Measurements from ENCODE around the gene LDLRAD4.

Gene LDLRAD4

DNA sequence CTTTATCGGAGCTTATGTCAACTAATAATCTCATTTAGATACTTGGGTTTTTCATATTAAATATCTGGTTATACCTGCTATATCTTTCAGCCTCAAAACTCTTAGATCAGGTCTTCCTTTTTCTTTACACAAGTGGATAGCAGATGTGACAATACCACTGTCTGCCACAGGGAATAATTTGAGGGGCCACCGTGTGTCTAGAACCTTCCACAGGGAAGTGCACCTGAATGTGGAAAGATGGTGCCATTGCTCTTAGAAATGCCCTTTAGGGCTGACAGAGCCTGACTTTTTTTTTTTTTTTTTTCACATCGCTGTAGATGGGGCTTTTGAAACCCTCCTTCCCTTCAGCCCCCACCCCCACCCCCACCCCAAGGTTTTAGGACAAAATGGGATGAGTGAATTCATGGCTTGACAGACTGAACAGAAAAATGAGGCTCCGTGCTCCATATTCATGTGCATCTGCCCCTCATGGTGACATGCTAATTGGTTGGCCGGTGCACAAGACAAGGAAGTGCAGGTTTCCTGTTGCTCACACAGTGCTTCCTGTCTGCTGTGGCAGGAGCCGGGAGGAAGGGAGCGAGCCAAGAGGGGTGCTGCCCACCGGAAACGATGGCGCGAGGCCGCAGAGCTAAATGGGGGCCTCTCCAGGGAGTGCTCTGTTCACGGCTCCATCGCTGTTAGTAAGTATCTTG lies 246.0 kb downstream of the LDLRAD4 start:
- peak overlapping the region; percentile 48 to 55 for H3K4me3 ChIP-seq (ENCODE audit: low read depth in 1 of 2, low read length in 2 of 2)
- no peaks in the 10 kb centered on the region for H3K27me3 ChIP-seq (ENCODE audit: control insufficient read depth in 1 of 2, insufficient read depth in 2 of 2, low read length in 2 of 2)
- no peaks in the 10 kb centered on the region for H3K9me3 ChIP-seq (ENCODE audit: control insufficient read depth in 1 of 2, low read length in 2 of 2)
- H3K36me3 ChIP-seq (ENCODE audit: control insufficient read depth in 1 of 2, insufficient read depth in 2 of 2, low read length in 2 of 2), result no peaks in the 10 kb centered on the region
- H3K9ac ChIP-seq (ENCODE audit: low read depth in 1 of 2, low read length in 2 of 2), result no peak overlapping the region
- H3K27ac ChIP-seq (ENCODE audit: low read depth, low read length), result no peak overlapping the region
- no peaks in the 10 kb centered on the region for H3K4me1 ChIP-seq (ENCODE audit: control insufficient read depth in 1 of 2, insufficient read depth in 2 of 2, low read length in 2 of 2)

DNA sequence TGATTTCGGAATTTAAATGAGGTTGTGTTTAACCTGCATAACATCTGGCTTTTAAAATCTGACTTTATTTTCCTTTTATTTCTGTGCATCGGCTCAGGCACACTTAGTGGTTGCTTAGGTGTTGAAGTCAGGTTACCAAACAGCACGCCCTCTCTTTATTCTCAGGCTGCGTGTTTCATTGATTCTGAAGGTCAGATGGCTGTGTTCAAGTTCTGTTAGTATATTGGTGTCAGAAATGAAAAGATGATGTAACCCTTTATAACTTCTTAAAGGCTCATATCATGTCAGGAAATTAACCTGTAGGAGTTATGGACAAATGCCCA lies 246.5 kb downstream of the LDLRAD4 start:
- Histone ChIP-seq H3K9ac (ENCODE audit: low read depth in 1 of 2, low read length in 2 of 2) (no peak overlapping the region), H3K27me3 (ENCODE audit: control insufficient read depth in 1 of 2, insufficient read depth in 2 of 2, low read length in 2 of 2) (no peaks in the 10 kb centered on the region), H3K4me3 (ENCODE audit: low read depth in 1 of 2, low read length in 2 of 2) (peak overlapping the region; percentile 48 to 55), H3K27ac (ENCODE audit: low read depth, low read length) (no peak overlapping the region), H3K4me1 (ENCODE audit: control insufficient read depth in 1 of 2, insufficient read depth in 2 of 2, low read length in 2 of 2) (no peaks in the 10 kb centered on the region), H3K36me3 (ENCODE audit: control insufficient read depth in 1 of 2, insufficient read depth in 2 of 2, low read length in 2 of 2) (no peaks in the 10 kb centered on the region), H3K9me3 (ENCODE audit: control insufficient read depth in 1 of 2, low read length in 2 of 2) (no peaks in the 10 kb centered on the region)

GRCh38 chr18:13465476-13465875 lies 246.9 kb downstream of the LDLRAD4 start:
- H3K4me3 ChIP-seq (ENCODE audit: low read depth in 1 of 2, low read length in 2 of 2), result peak overlapping the region; percentile 16 to 48
- no peaks in the 10 kb centered on the region for H3K36me3 ChIP-seq (ENCODE audit: control insufficient read depth in 1 of 2, insufficient read depth in 2 of 2, low read length in 2 of 2)
- no peak overlapping the region for H3K27ac ChIP-seq (ENCODE audit: low read depth, low read length)
- H3K27me3 ChIP-seq (ENCODE audit: control insufficient read depth in 1 of 2, insufficient read depth in 2 of 2, low read length in 2 of 2), result no peaks in the 10 kb centered on the region
- H3K9ac ChIP-seq (ENCODE audit: low read depth in 1 of 2, low read length in 2 of 2), result no peak overlapping the region
- H3K4me1 ChIP-seq (ENCODE audit: control insufficient read depth in 1 of 2, insufficient read depth in 2 of 2, low read length in 2 of 2), result peaks cover 0 to 3% of the 10 kb centered on the region in 2 donors
- no peaks in the 10 kb centered on the region for H3K9me3 ChIP-seq (ENCODE audit: control insufficient read depth in 1 of 2, low read length in 2 of 2)

DNA sequence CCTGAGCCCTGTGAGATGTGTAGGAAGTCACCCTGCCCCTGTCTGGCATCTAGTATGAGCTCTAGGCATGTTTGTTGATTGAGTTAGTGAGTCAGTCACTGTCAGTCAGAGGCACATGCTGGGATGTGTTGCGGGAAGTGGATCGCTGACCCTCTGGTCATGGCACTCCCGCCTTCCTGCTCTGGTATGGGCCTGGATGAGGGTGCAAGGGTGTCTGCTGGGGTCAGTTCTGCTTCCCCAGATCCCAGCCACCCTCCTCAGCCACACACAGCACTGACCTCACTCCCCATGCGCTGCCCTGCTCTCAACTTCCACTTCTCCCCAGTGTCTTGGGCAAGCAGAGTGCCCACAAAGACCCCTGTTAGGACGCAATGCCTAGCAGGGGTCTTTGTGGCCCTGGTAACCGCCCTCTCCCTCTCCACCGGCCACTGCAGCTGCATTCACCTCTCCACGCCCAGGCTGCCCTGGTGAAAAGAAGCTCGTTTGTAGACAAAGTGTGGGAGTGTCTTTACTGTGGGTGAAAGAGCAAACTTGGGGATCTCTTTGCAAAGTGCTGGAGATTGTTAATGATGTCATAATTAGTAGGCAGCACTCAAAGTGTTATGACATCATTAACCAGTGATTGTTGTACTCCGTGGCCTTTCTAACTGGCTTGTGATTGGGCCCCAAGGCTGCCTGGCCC lies 252.1 kb downstream of the LDLRAD4 start:
- H3K27ac ChIP-seq (ENCODE audit: low read depth, low read length), result no peak overlapping the region
- H3K4me1 ChIP-seq (ENCODE audit: control insufficient read depth in 1 of 2, insufficient read depth in 2 of 2, low read length in 2 of 2), result peaks cover 3 to 7% of the 10 kb centered on the region in 2 donors
- no peaks in the 10 kb centered on the region for H3K27me3 ChIP-seq (ENCODE audit: control insufficient read depth in 1 of 2, insufficient read depth in 2 of 2, low read length in 2 of 2)
- no peak overlapping the region for H3K4me3 ChIP-seq (ENCODE audit: low read depth in 1 of 2, low read length in 2 of 2)
- no peaks in the 10 kb centered on the region for H3K9me3 ChIP-seq (ENCODE audit: control insufficient read depth in 1 of 2, low read length in 2 of 2)
- H3K36me3 ChIP-seq (ENCODE audit: control insufficient read depth in 1 of 2, insufficient read depth in 2 of 2, low read length in 2 of 2), result peaks cover 0 to 4% of the 10 kb centered on the region in 2 donors
- H3K9ac ChIP-seq (ENCODE audit: low read depth in 1 of 2, low read length in 2 of 2), result no peak overlapping the region

DNA sequence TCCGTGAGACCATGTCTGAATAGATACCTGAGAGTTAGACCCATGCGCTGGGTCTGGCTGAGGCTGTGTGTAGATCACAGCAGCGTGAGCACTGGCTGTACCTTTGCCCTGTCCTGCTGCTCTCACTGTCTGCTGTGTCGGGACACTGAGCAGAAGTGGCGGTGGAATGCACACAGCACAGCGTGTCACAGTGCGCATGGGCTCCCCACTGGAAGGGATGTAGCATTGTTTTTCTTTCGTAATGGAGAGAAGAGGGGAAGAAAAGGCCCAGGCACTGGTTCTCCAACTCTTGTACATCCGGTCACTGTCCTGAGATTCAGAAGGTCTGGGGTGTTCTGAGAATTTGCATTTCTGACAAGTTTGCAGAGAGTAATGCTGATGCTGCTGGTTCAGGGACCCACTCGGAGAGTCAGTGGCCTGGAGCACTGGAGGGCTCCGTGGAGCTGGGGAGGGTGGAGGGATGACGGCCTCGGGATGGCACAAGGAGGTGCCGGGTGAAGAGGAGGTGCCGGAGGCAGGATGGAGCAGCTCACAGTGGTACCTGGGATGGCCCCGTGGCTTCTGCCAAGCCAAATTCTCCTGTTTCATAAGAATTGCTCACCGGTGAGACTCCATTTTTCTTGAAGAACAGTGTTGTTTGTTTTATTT lies 252.8 kb downstream of the LDLRAD4 start:
- Histone ChIP-seq H3K27ac (ENCODE audit: low read depth, low read length) (no peak overlapping the region), H3K9ac (ENCODE audit: low read depth in 1 of 2, low read length in 2 of 2) (no peak overlapping the region), H3K9me3 (ENCODE audit: control insufficient read depth in 1 of 2, low read length in 2 of 2) (no peaks in the 10 kb centered on the region), H3K4me1 (ENCODE audit: control insufficient read depth in 1 of 2, insufficient read depth in 2 of 2, low read length in 2 of 2) (peaks cover 3 to 7% of the 10 kb centered on the region in 2 donors), H3K27me3 (ENCODE audit: control insufficient read depth in 1 of 2, insufficient read depth in 2 of 2, low read length in 2 of 2) (no peaks in the 10 kb centered on the region), H3K4me3 (ENCODE audit: low read depth in 1 of 2, low read length in 2 of 2) (no peak overlapping the region), H3K36me3 (ENCODE audit: control insufficient read depth in 1 of 2, insufficient read depth in 2 of 2, low read length in 2 of 2) (peaks cover 0 to 4% of the 10 kb centered on the region in 2 donors)

DNA sequence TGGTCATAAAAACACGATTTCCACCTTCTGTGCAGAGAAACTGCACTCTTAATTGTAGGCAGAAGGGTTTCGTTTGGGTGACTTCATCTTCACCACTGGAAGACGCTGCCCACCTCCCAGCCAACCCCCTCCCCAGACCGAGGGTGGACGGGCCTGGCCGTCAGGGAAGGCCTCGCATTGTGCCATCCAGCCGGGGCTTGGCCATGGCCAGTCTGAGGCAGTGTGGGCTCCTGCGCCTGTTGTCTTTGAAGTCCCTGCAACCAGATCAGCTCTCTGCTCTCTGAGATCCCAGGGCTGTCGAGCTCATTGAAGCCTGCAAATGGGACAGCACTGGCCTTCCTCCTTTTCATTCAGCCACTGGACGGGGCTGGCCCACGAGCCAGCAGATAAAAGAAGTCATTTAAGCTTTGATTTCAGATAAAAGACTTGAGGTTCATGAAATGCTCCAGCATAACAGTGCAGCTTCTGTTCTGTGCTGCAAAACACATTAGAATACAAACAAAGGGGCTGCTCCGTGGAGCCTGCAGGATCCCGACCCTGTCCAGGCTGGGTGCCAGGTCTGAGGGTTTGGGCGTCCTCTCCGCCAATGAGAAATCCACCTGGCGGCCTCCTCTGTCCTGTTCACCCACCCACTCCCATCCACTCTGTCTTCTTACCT lies 253.5 kb downstream of the LDLRAD4 start:
- Histone ChIP-seq H3K9me3 (ENCODE audit: control insufficient read depth in 1 of 2, low read length in 2 of 2) (no peaks in the 10 kb centered on the region), H3K4me1 (ENCODE audit: control insufficient read depth in 1 of 2, insufficient read depth in 2 of 2, low read length in 2 of 2) (peaks cover 3 to 7% of the 10 kb centered on the region in 2 donors), H3K4me3 (ENCODE audit: low read depth in 1 of 2, low read length in 2 of 2) (no peak overlapping the region), H3K36me3 (ENCODE audit: control insufficient read depth in 1 of 2, insufficient read depth in 2 of 2, low read length in 2 of 2) (peaks cover 0 to 4% of the 10 kb centered on the region in 2 donors), H3K27me3 (ENCODE audit: control insufficient read depth in 1 of 2, insufficient read depth in 2 of 2, low read length in 2 of 2) (no peaks in the 10 kb centered on the region), H3K9ac (ENCODE audit: low read depth in 1 of 2, low read length in 2 of 2) (no peak overlapping the region), H3K27ac (ENCODE audit: low read depth, low read length) (no peak overlapping the region)

DNA sequence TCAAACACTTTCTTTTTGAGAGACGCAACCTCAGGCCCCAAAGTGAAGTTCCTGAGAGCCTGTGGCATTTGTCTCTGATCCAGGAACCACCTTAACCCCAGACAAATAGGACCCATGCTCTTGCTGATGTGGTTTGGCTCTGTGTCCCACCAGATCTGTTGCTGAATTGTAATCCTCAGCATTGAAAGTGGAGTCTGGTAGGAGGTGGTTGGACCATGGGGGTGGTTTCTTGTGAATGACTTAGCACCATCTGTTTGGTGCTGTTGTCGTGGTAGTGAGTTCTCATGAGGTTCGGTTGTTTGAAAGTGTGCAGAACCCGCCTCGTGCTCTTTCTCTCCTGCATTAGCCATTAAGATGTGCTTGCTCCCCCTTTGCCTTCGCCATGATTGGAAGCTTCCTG lies 255.2 kb downstream of the LDLRAD4 start:
- Histone ChIP-seq H3K9ac (ENCODE audit: low read depth in 1 of 2, low read length in 2 of 2) (no peak overlapping the region), H3K4me1 (ENCODE audit: control insufficient read depth in 1 of 2, insufficient read depth in 2 of 2, low read length in 2 of 2) (peaks cover 3 to 7% of the 10 kb centered on the region in 2 donors), H3K36me3 (ENCODE audit: control insufficient read depth in 1 of 2, insufficient read depth in 2 of 2, low read length in 2 of 2) (peaks cover 0 to 4% of the 10 kb centered on the region in 2 donors), H3K9me3 (ENCODE audit: control insufficient read depth in 1 of 2, low read length in 2 of 2) (no peaks in the 10 kb centered on the region), H3K27me3 (ENCODE audit: control insufficient read depth in 1 of 2, insufficient read depth in 2 of 2, low read length in 2 of 2) (no peaks in the 10 kb centered on the region), H3K27ac (ENCODE audit: low read depth, low read length) (no peak overlapping the region), H3K4me3 (ENCODE audit: low read depth in 1 of 2, low read length in 2 of 2) (no peak overlapping the region)

GRCh38 chr18:13474336-13474735 lies 255.8 kb downstream of the LDLRAD4 start:
- Histone ChIP-seq H3K9ac (ENCODE audit: low read depth in 1 of 2, low read length in 2 of 2) (no peak overlapping the region), H3K4me3 (ENCODE audit: low read depth in 1 of 2, low read length in 2 of 2) (no peak overlapping the region), H3K36me3 (ENCODE audit: control insufficient read depth in 1 of 2, insufficient read depth in 2 of 2, low read length in 2 of 2) (peaks cover 0 to 4% of the 10 kb centered on the region in 2 donors), H3K9me3 (ENCODE audit: control insufficient read depth in 1 of 2, low read length in 2 of 2) (no peaks in the 10 kb centered on the region), H3K27me3 (ENCODE audit: control insufficient read depth in 1 of 2, insufficient read depth in 2 of 2, low read length in 2 of 2) (no peaks in the 10 kb centered on the region), H3K27ac (ENCODE audit: low read depth, low read length) (no peak overlapping the region), H3K4me1 (ENCODE audit: control insufficient read depth in 1 of 2, insufficient read depth in 2 of 2, low read length in 2 of 2) (peaks cover 3 to 7% of the 10 kb centered on the region in 2 donors)

GRCh38 chr18:13474907-13475545 lies 256.5 kb downstream of the LDLRAD4 start:
- H3K4me3 ChIP-seq (ENCODE audit: low read depth in 1 of 2, low read length in 2 of 2), result no peak overlapping the region
- H3K4me1 ChIP-seq (ENCODE audit: control insufficient read depth in 1 of 2, insufficient read depth in 2 of 2, low read length in 2 of 2), result peaks cover 3 to 7% of the 10 kb centered on the region in 2 donors
- peaks cover 0 to 4% of the 10 kb centered on the region in 2 donors for H3K36me3 ChIP-seq (ENCODE audit: control insufficient read depth in 1 of 2, insufficient read depth in 2 of 2, low read length in 2 of 2)
- H3K9me3 ChIP-seq (ENCODE audit: control insufficient read depth in 1 of 2, low read length in 2 of 2), result no peaks in the 10 kb centered on the region
- H3K27ac ChIP-seq (ENCODE audit: low read depth, low read length), result no peak overlapping the region
- no peak overlapping the region for H3K9ac ChIP-seq (ENCODE audit: low read depth in 1 of 2, low read length in 2 of 2)
- no peaks in the 10 kb centered on the region for H3K27me3 ChIP-seq (ENCODE audit: control insufficient read depth in 1 of 2, insufficient read depth in 2 of 2, low read length in 2 of 2)

Measured in duodenal mucosa (tissue), 2 donors.